ENCODE results near the gene ESRRA. TPM values are rescaled to one million over a fixed set of nuclear protein-coding genes. Genes with fewer than 3 reads are reported as not detected.

Gene ESRRA
- total RNA-seq, 1 experiment from 2014 or later = 56.1 TPM

- in situ Hi-C loops (cut with HindIII; ENCODE audit: low pct_unique_long_range_greater_than_20kb, low sequenced_read_pairs) = no loop called here
- DNase-seq (ENCODE audit: low read depth, low spot score) = no peak
These were observed 32.4 kb downstream of the ESRRA start for GRCh38 chr11:64337538-64338249.

DNA sequence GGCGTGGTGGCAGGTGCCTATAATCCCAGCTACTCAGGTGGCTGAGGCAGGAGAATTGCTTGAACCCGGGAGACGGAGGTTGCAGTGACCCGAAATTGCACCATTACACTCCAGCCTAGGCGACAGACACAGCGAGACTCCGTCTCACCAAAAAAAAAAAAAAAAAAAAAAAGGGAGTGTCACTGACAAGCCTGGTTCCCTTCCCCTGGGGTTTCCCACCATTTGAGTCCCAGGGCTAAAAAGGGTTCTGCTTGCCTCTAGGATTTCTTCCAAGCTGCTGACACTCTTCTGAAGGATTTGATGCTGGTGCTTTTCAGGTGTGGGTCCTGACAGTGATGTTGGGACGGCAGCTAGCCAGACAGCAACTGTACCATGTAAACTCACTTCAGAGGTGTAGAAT is 33.4 kb downstream of the ESRRA start:
- in situ Hi-C loops (cut with HindIII; ENCODE audit: low pct_unique_long_range_greater_than_20kb, low sequenced_read_pairs) = no loop called here
- DNase-seq (ENCODE audit: low read depth, low spot score) = no peak

DNA sequence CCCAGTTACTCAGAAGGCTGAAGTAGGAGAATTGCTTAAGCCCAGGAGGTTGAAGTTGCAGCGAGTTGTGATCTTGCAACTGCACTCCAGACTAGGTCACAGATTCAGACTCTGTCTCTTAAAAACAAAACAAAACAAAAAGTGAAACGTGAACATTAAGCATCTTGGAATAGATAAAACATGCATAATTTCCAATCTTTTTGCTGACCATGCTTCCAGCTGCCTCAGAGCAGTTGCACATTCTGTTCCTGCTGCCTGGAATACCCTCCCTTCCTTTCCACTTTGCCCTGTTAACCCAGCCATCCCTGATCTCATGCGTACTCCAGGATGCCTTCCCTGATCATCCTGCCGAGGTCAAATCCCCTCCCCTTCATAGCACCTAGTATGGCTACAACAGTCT is 34.0 kb downstream of the ESRRA start:
- no peak for DNase-seq (ENCODE audit: low read depth, low spot score)
- in situ Hi-C loops (cut with HindIII; ENCODE audit: low pct_unique_long_range_greater_than_20kb, low sequenced_read_pairs) = no loop called here

DNA sequence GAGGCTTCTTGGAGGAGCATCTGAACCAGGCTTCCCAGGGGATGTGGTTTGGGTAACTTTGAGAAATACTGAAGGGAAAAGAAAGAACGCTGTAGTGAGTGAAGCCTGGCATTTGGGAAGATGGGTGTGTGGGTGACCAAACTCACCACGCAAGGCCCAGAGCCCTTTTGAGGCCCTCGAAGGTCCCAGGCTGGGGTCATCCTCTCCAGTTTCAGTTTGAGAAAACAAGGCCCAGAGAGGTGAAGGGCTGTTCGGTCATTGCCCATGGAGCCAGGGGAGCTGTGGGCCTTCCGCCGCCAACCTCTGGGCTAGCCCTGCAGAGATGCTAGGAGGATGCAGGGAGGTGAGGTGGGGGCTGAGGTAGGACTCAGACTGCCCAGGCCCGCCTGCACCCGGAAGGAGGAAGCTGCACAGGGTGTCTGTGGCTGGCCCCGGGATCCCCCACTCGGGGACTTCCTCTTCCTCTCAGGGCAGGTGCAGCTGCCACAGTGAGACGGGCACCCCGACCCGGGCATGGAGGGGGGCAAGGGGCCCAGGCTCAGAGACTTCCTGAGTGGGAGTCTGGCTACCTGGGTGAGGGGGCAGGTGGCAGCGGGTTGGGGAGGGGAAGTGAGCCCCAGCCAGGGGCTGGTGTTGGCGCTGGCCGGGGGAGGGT is 34.6 kb downstream of the ESRRA start, which contains the start of gene CCDC88B:
Gene CCDC88B (plus strand): TSS at position 451 of the 655 bp plus-strand sequence. CDS start 63 bp downstream, at position 514.
- in situ Hi-C loops (cut with HindIII; ENCODE audit: low pct_unique_long_range_greater_than_20kb, low sequenced_read_pairs) = no loop called here
- DNase-seq (ENCODE audit: low read depth, low spot score) = no peak

DNA sequence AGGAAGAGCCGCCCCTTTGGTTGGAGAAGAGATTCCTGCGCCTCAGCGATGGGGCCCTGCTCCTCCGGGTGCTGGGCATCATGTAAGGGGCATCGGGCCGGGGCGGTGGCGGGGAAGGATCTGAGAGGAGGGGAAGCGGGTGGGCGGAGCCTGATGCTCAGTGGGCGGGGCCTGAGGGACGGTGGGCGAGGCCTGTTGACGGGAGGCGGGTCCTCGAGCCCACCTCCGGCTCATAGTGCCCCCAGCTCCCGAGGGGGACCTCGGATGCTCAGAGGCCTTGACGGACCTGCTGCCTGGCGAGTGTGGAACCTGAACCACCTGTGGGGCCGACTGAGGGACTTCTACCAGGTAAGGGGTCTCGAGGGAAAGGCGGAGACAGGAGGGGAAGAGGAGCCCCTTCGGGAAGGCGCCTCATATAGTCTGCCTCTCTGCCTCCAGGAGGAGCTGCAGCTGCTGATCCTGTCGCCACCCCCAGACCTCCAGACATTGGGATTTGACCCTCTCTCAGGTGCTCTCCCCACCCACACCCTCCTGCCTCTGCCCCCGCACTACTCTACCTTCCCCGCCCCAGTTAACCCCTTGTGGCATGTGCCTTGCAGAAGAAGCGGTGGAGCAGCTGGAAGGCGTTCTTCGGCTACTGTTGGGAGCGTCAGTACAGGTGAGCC is 35.5 kb downstream of the ESRRA start:
- DNase-seq (ENCODE audit: low read depth, low spot score) = no peak
- in situ Hi-C loops (cut with HindIII; ENCODE audit: low pct_unique_long_range_greater_than_20kb, low sequenced_read_pairs) = no loop called here

- in situ Hi-C loops (cut with HindIII; ENCODE audit: low pct_unique_long_range_greater_than_20kb, low sequenced_read_pairs) = no loop called here
- DNase-seq (ENCODE audit: low read depth, low spot score) = no peak
These were observed 36.1 kb downstream of the ESRRA start for GRCh38 chr11:64341429-64341828.

GRCh38 chr11:64341851-64342791 is 36.8 kb downstream of the ESRRA start:
- in situ Hi-C loops (cut with HindIII; ENCODE audit: low pct_unique_long_range_greater_than_20kb, low sequenced_read_pairs) = no loop called here
- peak; percentile 68 for DNase-seq (ENCODE audit: low read depth, low spot score)

- no peak for DNase-seq (ENCODE audit: low read depth, low spot score)
- in situ Hi-C loops (cut with HindIII; ENCODE audit: low pct_unique_long_range_greater_than_20kb, low sequenced_read_pairs) = no loop called here
These were observed 37.8 kb downstream of the ESRRA start for GRCh38 chr11:64342869-64343745.

- peak; percentile 39 for DNase-seq (ENCODE audit: low read depth, low spot score)
- in situ Hi-C loops (cut with HindIII; ENCODE audit: low pct_unique_long_range_greater_than_20kb, low sequenced_read_pairs) = no loop called here
These were observed 38.6 kb downstream of the ESRRA start for GRCh38 chr11:64343767-64344559.

DNA sequence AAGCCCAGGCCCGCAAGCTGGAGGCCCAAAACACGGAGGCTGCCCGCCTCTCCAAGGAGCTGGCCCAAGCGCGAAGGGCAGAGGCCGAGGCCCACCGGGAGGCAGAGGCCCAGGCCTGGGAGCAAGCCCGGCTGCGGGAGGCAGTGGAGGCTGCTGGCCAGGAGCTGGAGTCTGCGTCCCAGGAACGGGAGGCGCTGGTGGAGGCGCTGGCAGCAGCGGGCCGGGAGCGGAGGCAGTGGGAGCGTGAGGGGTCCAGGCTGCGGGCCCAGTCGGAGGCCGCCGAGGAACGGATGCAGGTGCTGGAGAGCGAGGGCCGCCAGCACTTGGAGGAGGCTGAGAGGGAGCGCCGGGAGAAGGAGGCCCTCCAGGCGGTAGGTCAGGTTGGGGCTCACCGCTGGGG is 39.5 kb downstream of the ESRRA start:
- DNase-seq (ENCODE audit: low read depth, low spot score) = no peak
- in situ Hi-C loops (cut with HindIII; ENCODE audit: low pct_unique_long_range_greater_than_20kb, low sequenced_read_pairs) = no loop called here

GRCh38 chr11:64347193-64347867 is 42.0 kb downstream of the ESRRA start:
- in situ Hi-C loops (cut with HindIII; ENCODE audit: low pct_unique_long_range_greater_than_20kb, low sequenced_read_pairs) = no loop called here
- no peak for DNase-seq (ENCODE audit: low read depth, low spot score)

- DNase-seq (ENCODE audit: low read depth, low spot score) = no peak
- in situ Hi-C loops (cut with HindIII; ENCODE audit: low pct_unique_long_range_greater_than_20kb, low sequenced_read_pairs) = no loop called here
These were observed 43.2 kb downstream of the ESRRA start for GRCh38 chr11:64348383-64349024.

GRCh38 chr11:64349025-64349387 is 43.7 kb downstream of the ESRRA start:
- no peak for DNase-seq (ENCODE audit: low read depth, low spot score)
- in situ Hi-C loops (cut with HindIII; ENCODE audit: low pct_unique_long_range_greater_than_20kb, low sequenced_read_pairs) = no loop called here

GRCh38 chr11:64349404-64349803 is 44.1 kb downstream of the ESRRA start:
- in situ Hi-C loops (cut with HindIII; ENCODE audit: low pct_unique_long_range_greater_than_20kb, low sequenced_read_pairs) = no loop called here
- no peak for DNase-seq (ENCODE audit: low read depth, low spot score)

- DNase-seq (ENCODE audit: low read depth, low spot score) = no peak
- in situ Hi-C loops (cut with HindIII; ENCODE audit: low pct_unique_long_range_greater_than_20kb, low sequenced_read_pairs) = no loop called here
These were observed 45.9 kb downstream of the ESRRA start for GRCh38 chr11:64351136-64351631.

Measured in SK-MEL-5 (cell line).